Measurements from ENCODE around the gene PDE8B.
A peak's percentile ranks its signal among the peaks of the same experiment; 100 is the strongest.

PDE8B gene

GRCh38 chr5:77305222-77305846, 94.9 kb downstream of the PDE8B start:
- H3K18ac ChIP-seq (ENCODE audit: low read length): no peak overlapping the region
- H2AFZ ChIP-seq (ENCODE audit: insufficient read depth, low read length, poor library complexity): no peak overlapping the region
- no peak overlapping the region for H2AK5ac ChIP-seq (ENCODE audit: low read length)
- DNase-seq: no peak
- no peak overlapping the region for H3K14ac ChIP-seq (ENCODE audit: low read length)
- H3K79me1 ChIP-seq (ENCODE audit: low read length): no peaks in the 10 kb centered on the region
- no peak overlapping the region for H3K4ac ChIP-seq (ENCODE audit: low read depth, low read length)
- H3K4me2 ChIP-seq (ENCODE audit: low read length): no peak overlapping the region
- no CpG with 5 or more reads among the region's 2 CpGs for WGBS (ENCODE audit: extremely low coverage, insufficient coverage, insufficient read length)
- H3K27me3 ChIP-seq (ENCODE audit: insufficient read depth, low read length): no peaks in the 10 kb centered on the region
- no peak overlapping the region for H2BK5ac ChIP-seq (ENCODE audit: low read depth, low read length, poor library complexity)
- no peak overlapping the region for H4K12ac ChIP-seq (ENCODE audit: low read depth, low read length)
- peaks cover 3% of the 10 kb centered on the region for H3K9me3 ChIP-seq (ENCODE audit: insufficient read depth, low read depth, low read length)
- no peak overlapping the region for H2BK12ac ChIP-seq (ENCODE audit: low read length)
- H3K4me1 ChIP-seq (ENCODE audit: control insufficient read depth in 1 of 2, insufficient read depth in 2 of 2, low read length in 2 of 2): peaks cover 0 to 2% of the 10 kb centered on the region in 2 experiments
- no peaks in the 10 kb centered on the region for H3K79me2 ChIP-seq (ENCODE audit: control insufficient read depth, insufficient read depth, low read length, poor library complexity)
- no peak overlapping the region for H4K91ac ChIP-seq (ENCODE audit: low read depth, low read length)
- H3K36me3 ChIP-seq (ENCODE audit: control insufficient read depth in 1 of 2, insufficient read depth in 2 of 2, low read length in 2 of 2): no peaks in the 10 kb centered on the region
- no peak overlapping the region for H3K27ac ChIP-seq (ENCODE audit: low read depth, low read length)
- no peak overlapping the region for H3K9ac ChIP-seq (ENCODE audit: low read length)
- no peak overlapping the region for H3K23ac ChIP-seq (ENCODE audit: low read length)
- no peak overlapping the region for H3K4me3 ChIP-seq (ENCODE audit: low read depth, low read length)
- no peak overlapping the region for H4K8ac ChIP-seq (ENCODE audit: low read depth, low read length)
- H2BK120ac ChIP-seq (ENCODE audit: insufficient read depth, low read length, poor library complexity): no peak overlapping the region

- Histone ChIP-seq H3K27ac (ENCODE audit: low read depth, low read length) (no peak overlapping the region), H3K27me3 (ENCODE audit: insufficient read depth, low read length) (no peaks in the 10 kb centered on the region), H3K4me2 (ENCODE audit: low read length) (no peak overlapping the region), H3K79me2 (ENCODE audit: control insufficient read depth, insufficient read depth, low read length, poor library complexity) (no peaks in the 10 kb centered on the region), H4K91ac (ENCODE audit: low read depth, low read length) (no peak overlapping the region), H2AFZ (ENCODE audit: insufficient read depth, low read length, poor library complexity) (no peak overlapping the region), H3K14ac (ENCODE audit: low read length) (no peak overlapping the region), H3K4me1 (ENCODE audit: control insufficient read depth in 1 of 2, insufficient read depth in 2 of 2, low read length in 2 of 2) (peaks cover 0 to 2% of the 10 kb centered on the region in 2 experiments), H4K8ac (ENCODE audit: low read depth, low read length) (no peak overlapping the region), H3K4me3 (ENCODE audit: low read depth, low read length) (no peak overlapping the region), H3K36me3 (ENCODE audit: control insufficient read depth in 1 of 2, insufficient read depth in 2 of 2, low read length in 2 of 2) (no peaks in the 10 kb centered on the region), H3K9ac (ENCODE audit: low read length) (no peak overlapping the region), H3K4ac (ENCODE audit: low read depth, low read length) (no peak overlapping the region), H4K12ac (ENCODE audit: low read depth, low read length) (no peak overlapping the region), H3K79me1 (ENCODE audit: low read length) (no peaks in the 10 kb centered on the region), H2AK5ac (ENCODE audit: low read length) (no peak overlapping the region), H2BK5ac (ENCODE audit: low read depth, low read length, poor library complexity) (no peak overlapping the region), H3K18ac (ENCODE audit: low read length) (no peak overlapping the region), H2BK12ac (ENCODE audit: low read length) (no peak overlapping the region), H3K23ac (ENCODE audit: low read length) (no peak overlapping the region), H3K9me3 (ENCODE audit: insufficient read depth, low read depth, low read length) (peaks cover 3% of the 10 kb centered on the region), H2BK120ac (ENCODE audit: insufficient read depth, low read length, poor library complexity) (no peak overlapping the region)
- WGBS (ENCODE audit: extremely low coverage, insufficient coverage, insufficient read length): no CpG with 5 or more reads among the region's 3 CpGs
- DNase-seq: no peak
Observed at GRCh38 chr5:77305956-77306355, 95.5 kb downstream of the PDE8B start.

GRCh38 chr5:77306531-77306930, 96.1 kb downstream of the PDE8B start:
- DNase-seq: peak; percentile 26 to 54
- Histone ChIP-seq H2BK120ac (ENCODE audit: insufficient read depth, low read length, poor library complexity) (no peak overlapping the region), H3K79me2 (ENCODE audit: control insufficient read depth, insufficient read depth, low read length, poor library complexity) (no peaks in the 10 kb centered on the region), H3K36me3 (ENCODE audit: control insufficient read depth in 1 of 2, insufficient read depth in 2 of 2, low read length in 2 of 2) (no peaks in the 10 kb centered on the region), H3K4me2 (ENCODE audit: low read length) (no peak overlapping the region), H3K4me3 (ENCODE audit: low read depth, low read length) (no peak overlapping the region), H3K27ac (ENCODE audit: low read depth, low read length) (no peak overlapping the region), H4K91ac (ENCODE audit: low read depth, low read length) (no peak overlapping the region), H3K27me3 (ENCODE audit: insufficient read depth, low read length) (no peaks in the 10 kb centered on the region), H3K4me1 (ENCODE audit: control insufficient read depth in 1 of 2, insufficient read depth in 2 of 2, low read length in 2 of 2) (peaks cover 0 to 2% of the 10 kb centered on the region in 2 experiments), H2BK12ac (ENCODE audit: low read length) (no peak overlapping the region), H3K4ac (ENCODE audit: low read depth, low read length) (no peak overlapping the region), H4K12ac (ENCODE audit: low read depth, low read length) (no peak overlapping the region), H4K8ac (ENCODE audit: low read depth, low read length) (no peak overlapping the region), H3K18ac (ENCODE audit: low read length) (no peak overlapping the region), H3K9ac (ENCODE audit: low read length) (no peak overlapping the region), H3K9me3 (ENCODE audit: insufficient read depth, low read depth, low read length) (peaks cover 3% of the 10 kb centered on the region), H2BK5ac (ENCODE audit: low read depth, low read length, poor library complexity) (no peak overlapping the region), H2AFZ (ENCODE audit: insufficient read depth, low read length, poor library complexity) (no peak overlapping the region), H3K14ac (ENCODE audit: low read length) (no peak overlapping the region), H3K79me1 (ENCODE audit: low read length) (no peaks in the 10 kb centered on the region), H3K23ac (ENCODE audit: low read length) (no peak overlapping the region), H2AK5ac (ENCODE audit: low read length) (no peak overlapping the region)
- WGBS (ENCODE audit: extremely low coverage, insufficient coverage, insufficient read length): no CpG with 5 or more reads among the region's 6 CpGs

GRCh38 chr5:77308154-77308960, 97.9 kb downstream of the PDE8B start:
- Histone ChIP-seq H2BK12ac (ENCODE audit: low read length) (no peak overlapping the region), H4K12ac (ENCODE audit: low read depth, low read length) (no peak overlapping the region), H3K23ac (ENCODE audit: low read length) (no peak overlapping the region), H3K36me3 (ENCODE audit: control insufficient read depth in 1 of 2, insufficient read depth in 2 of 2, low read length in 2 of 2) (no peaks in the 10 kb centered on the region), H2AK5ac (ENCODE audit: low read length) (no peak overlapping the region), H3K27ac (ENCODE audit: low read depth, low read length) (no peak overlapping the region), H3K9ac (ENCODE audit: low read length) (no peak overlapping the region), H3K14ac (ENCODE audit: low read length) (no peak overlapping the region), H3K4me2 (ENCODE audit: low read length) (no peak overlapping the region), H2AFZ (ENCODE audit: insufficient read depth, low read length, poor library complexity) (no peak overlapping the region), H3K4me1 (ENCODE audit: control insufficient read depth in 1 of 2, insufficient read depth in 2 of 2, low read length in 2 of 2) (peaks cover 0 to 2% of the 10 kb centered on the region in 2 experiments), H3K4me3 (ENCODE audit: low read depth, low read length) (no peak overlapping the region), H4K8ac (ENCODE audit: low read depth, low read length) (no peak overlapping the region), H2BK5ac (ENCODE audit: low read depth, low read length, poor library complexity) (no peak overlapping the region), H2BK120ac (ENCODE audit: insufficient read depth, low read length, poor library complexity) (no peak overlapping the region), H3K18ac (ENCODE audit: low read length) (no peak overlapping the region), H3K4ac (ENCODE audit: low read depth, low read length) (no peak overlapping the region), H3K27me3 (ENCODE audit: insufficient read depth, low read length) (no peaks in the 10 kb centered on the region), H3K79me2 (ENCODE audit: control insufficient read depth, insufficient read depth, low read length, poor library complexity) (no peaks in the 10 kb centered on the region), H3K79me1 (ENCODE audit: low read length) (no peaks in the 10 kb centered on the region), H3K9me3 (ENCODE audit: insufficient read depth, low read depth, low read length) (peaks cover 3% of the 10 kb centered on the region), H4K91ac (ENCODE audit: low read depth, low read length) (no peak overlapping the region)
- DNase-seq: no peak
- no CpG with 5 or more reads among the region's 12 CpGs for WGBS (ENCODE audit: extremely low coverage, insufficient coverage, insufficient read length)

Data from trophoblast cell (in vitro differentiated cells and primary cell).